ENCODE data around the gene IFIT5.

- TF ChIP-seq EZH2phosphoT487 (IDR thresholded peaks at IDR 0.05; ENCODE audit: insufficient read depth, low read depth) (no peak), EZH2 (IDR thresholded peaks at IDR 0.05; ENCODE audit: insufficient read depth, poor library complexity, severe bottlenecking) (no peak)
Observed at GRCh38 chr10:89465196-89465595, 50.8 kb downstream of the IFIT5 start.

Data from GM23248 (cell line).